Liver (tissue), 9 donors: ENCODE results near the gene SOD1. TPM values are rescaled to one million over a fixed set of nuclear protein-coding genes. Genes with fewer than 3 reads are reported as not detected.

Experiments
- DNase-seq: peaks from one replicate; pipeline ENCODE4 v3.0.0-alpha.2; 2017; ENCODE audit warnings: low spot score
- H3K27ac ChIP-seq, 2 donors: one replicate each; pipeline ENCODE4 v1.7.0; 2013; ENCODE audit warnings: inconsistent platforms in 2 of 2, low read length in 2 of 2, control low read depth in 1 of 2, low read depth in 1 of 2, mild to moderate bottlenecking in 1 of 2
- H3K27me3 ChIP-seq, 4 donors: one replicate each; pipeline versions ENCODE4 v1.6.1 to v1.7.0; 2013; ENCODE audit warnings: low read length in 3 of 4, inconsistent platforms in 1 of 4, mild to moderate bottlenecking in 1 of 4, moderate library complexity in 1 of 4; ENCODE audit not compliant: control insufficient read depth in 4 of 4, insufficient read depth in 4 of 4
- H3K36me3 ChIP-seq, 4 donors: one replicate each; pipeline versions ENCODE4 v1.6.1 to v1.7.0; 2013; ENCODE audit warnings: low read length in 3 of 4, mild to moderate bottlenecking in 3 of 4, low read depth in 1 of 4, moderate library complexity in 1 of 4; ENCODE audit not compliant: control insufficient read depth in 4 of 4, insufficient read depth in 3 of 4
- H3K4me1 ChIP-seq, 4 donors: one replicate each; pipeline versions ENCODE4 v1.6.1 to v1.7.0; 2013; ENCODE audit warnings: low read length in 3 of 4, mild to moderate bottlenecking in 3 of 4, moderate library complexity in 1 of 4; ENCODE audit not compliant: control insufficient read depth in 4 of 4, insufficient read depth in 4 of 4
- H3K4me3 ChIP-seq, 3 donors: one replicate each; pipeline versions ENCODE4 v1.6.1 to v1.7.0; 2013; ENCODE audit warnings: low read length in 3 of 3, control low read depth in 1 of 3, low read depth in 1 of 3, mild to moderate bottlenecking in 1 of 3
- H3K9ac ChIP-seq, 2 donors: one replicate each; pipeline ENCODE4 v1.7.0; 2013; ENCODE audit warnings: low read length in 2 of 2, mild to moderate bottlenecking in 2 of 2, moderate library complexity in 2 of 2, control low read depth in 1 of 2, low read depth in 1 of 2
- H3K9me3 ChIP-seq, 4 donors: one replicate each; pipeline versions ENCODE4 v1.6.1 to v1.7.0; 2013; ENCODE audit warnings: low read length in 3 of 4; ENCODE audit not compliant: control insufficient read depth in 4 of 4
- EGR1 ChIP-seq, 2 donors: IDR thresholded peaks; 2 replicates each; pipeline ENCODE4 v1.6.1; 2016 to 2018; ENCODE audit warnings: antibody characterized with exemption in 2 of 2, low read depth in 2 of 2
- FOXA1 ChIP-seq: IDR thresholded peaks from 2 replicates; pipeline ENCODE4 v1.6.1; 2016; ENCODE audit warnings: antibody characterized with exemption
- FOXA2 ChIP-seq: IDR thresholded peaks from 2 replicates; pipeline ENCODE4 v1.6.1; 2016; ENCODE audit warnings: antibody characterized with exemption
- GABPA ChIP-seq, 2 donors: IDR thresholded peaks in 1 of 2; conservative IDR thresholded peaks in 1 of 2; 2 replicates each; pipeline ENCODE4 v1.6.1; 2016; ENCODE audit warnings: antibody characterized with exemption in 2 of 2, mild to moderate bottlenecking in 1 of 2, moderate library complexity in 1 of 2
- HNF4A ChIP-seq, 2 donors: conservative IDR thresholded peaks; 2 replicates each; pipeline ENCODE4 v1.6.1; 2016; ENCODE audit warnings: antibody characterized with exemption in 2 of 2, mild to moderate bottlenecking in 2 of 2
- HNF4G ChIP-seq: IDR thresholded peaks from 2 replicates; pipeline ENCODE4 v1.6.1; 2016; ENCODE audit warnings: antibody characterized with exemption
- JUND ChIP-seq, 2 donors: IDR thresholded peaks; 2 replicates each; pipeline ENCODE4 v1.6.1; 2016; ENCODE audit warnings: antibody characterized with exemption in 2 of 2
- NR2F2 ChIP-seq: IDR thresholded peaks from 2 replicates; pipeline ENCODE4 v1.6.1; 2016; ENCODE audit warnings: antibody characterized with exemption
- RAD21 ChIP-seq, 2 donors: IDR thresholded peaks; 2 replicates each; pipeline ENCODE4 v1.6.1; 2016; ENCODE audit warnings: antibody characterized with exemption in 2 of 2, mild to moderate bottlenecking in 2 of 2
- RXRA ChIP-seq, 2 donors: IDR thresholded peaks; 2 replicates each; pipeline ENCODE4 v1.6.1; 2017 to 2018; ENCODE audit warnings: antibody characterized with exemption in 2 of 2, mild to moderate bottlenecking in 1 of 2
- SP1 ChIP-seq: IDR thresholded peaks from 2 replicates; pipeline ENCODE4 v1.6.1; 2018; ENCODE audit warnings: antibody characterized with exemption, mild to moderate bottlenecking
- TAF1 ChIP-seq: conservative IDR thresholded peaks from 2 replicates; pipeline ENCODE4 v1.6.1; 2016; ENCODE audit warnings: antibody characterized with exemption, mild to moderate bottlenecking
- YY1 ChIP-seq: IDR thresholded peaks from 2 replicates; pipeline ENCODE4 v1.6.1; 2016; ENCODE audit warnings: antibody characterized with exemption, mild to moderate bottlenecking
- polyA plus RNA-seq, 2 donors: library from polyadenylated mRNA; stranded (reverse) in 1 of 2; unstranded in 1 of 2; fragments of 200-250 nt in 1 of 2; fragments of >200 nt in 1 of 2; fragmentation: Nextera tagmentation in 1 of 2; extraction: Ambion mirVana in 1 of 2; gene quantifications; one replicate each; pipeline versions ENCODE4 v1.2.1 to v1.2.3, GENCODE V29; 2013 to 2015
- total RNA-seq, 2 donors: library from RNA; depleted of rRNA; stranded (reverse); fragments of >200 nt; gene quantifications; one replicate each; pipeline ENCODE4 v1.2.3, GENCODE V29; 2014
- TF ChIP-seq, protein P1 (sequence below): IDR thresholded peaks from 2 replicates; pipeline ENCODE4 v1.6.1; 2016; ENCODE audit warnings: antibody characterized with exemption
- TF ChIP-seq, protein P2 (sequence below): fragments of 150-350 bp; IDR thresholded peaks from 2 replicates; pipeline ENCODE4 v1.5.1; 2017; ENCODE audit warnings: improper control_type of control experiment, low read depth, low read length; ENCODE audit not compliant: missing input control
- TF ChIP-seq, protein P3 (sequence below): IDR thresholded peaks from 2 replicates; pipeline ENCODE4 v1.6.1; 2016; ENCODE audit warnings: antibody characterized with exemption
- TF ChIP-seq, protein P4 (sequence below): IDR thresholded peaks from 2 replicates; pipeline ENCODE4 v1.6.1; 2016; ENCODE audit warnings: antibody characterized with exemption, mild to moderate bottlenecking
- TF ChIP-seq, protein P5 (sequence below): IDR thresholded peaks from 2 replicates; pipeline ENCODE4 v1.6.1; 2016; ENCODE audit warnings: antibody characterized with exemption
- donor health status: healthy.
- donor health status: healthy.
- donor health status: healthy.
- donor health status: healthy.
- donor health status: healthy.

SOD1 gene
- total and polyA plus RNA-seq, 4 donors = 129 to 1,258 (median 658) TPM

DNA sequence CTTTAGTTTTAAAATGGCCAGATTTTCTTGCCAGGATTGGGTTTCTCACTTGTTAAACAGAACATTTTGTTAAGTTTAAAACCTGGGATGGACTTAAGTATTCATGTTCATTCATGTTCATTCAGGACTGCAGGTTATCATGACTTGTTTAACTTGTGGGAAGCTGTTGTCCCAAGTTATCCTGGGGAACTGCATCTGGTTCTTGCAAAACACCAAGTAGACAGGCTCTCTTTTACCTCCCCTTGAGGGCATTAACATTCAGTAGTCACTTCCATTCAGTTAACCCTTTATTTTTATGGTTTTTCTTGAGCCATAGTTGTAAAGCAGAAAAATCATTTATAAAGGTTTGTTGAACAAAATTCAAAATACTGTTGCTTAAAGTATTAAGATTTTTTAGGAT is 8.1 kb downstream of the SOD1 start:
- Histone ChIP-seq H3K9me3 (no peaks in the 10 kb centered on the region), H3K4me1 (peaks cover 0 to 24% (median 19%) of the 10 kb centered on the region in 4 donors), H3K4me3 (no peak overlapping the region), H3K9ac (no peak overlapping the region), H3K27me3 (no peaks in the 10 kb centered on the region), H3K36me3 (peaks cover 9 to 50% (median 40%) of the 10 kb centered on the region in 4 donors), H3K27ac (no peak overlapping the region)
- no peak for DNase-seq
- TF ChIP-seq, protein P1, sequence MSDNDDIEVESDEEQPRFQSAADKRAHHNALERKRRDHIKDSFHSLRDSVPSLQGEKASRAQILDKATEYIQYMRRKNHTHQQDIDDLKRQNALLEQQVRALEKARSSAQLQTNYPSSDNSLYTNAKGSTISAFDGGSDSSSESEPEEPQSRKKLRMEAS = no peak
- TF ChIP-seq EGR1 (IDR thresholded peaks at IDR 0.05; ENCODE audit: low read depth in 2 of 2) (no peak), HNF4A (conservative IDR thresholded peaks at IDR 0.05) (no peak), FOXA1 (no peak), SP1 (no peak), NR2F2 (no peak), YY1 (no peak), RAD21 (IDR thresholded peaks at IDR 0.05) (no peak), HNF4G (no peak), RXRA (IDR thresholded peaks at IDR 0.05) (no peak), JUND (IDR thresholded peaks at IDR 0.05) (no peak), TAF1 (no peak), FOXA2 (no peak), GABPA (IDR thresholded peaks at IDR 0.05 in 1 of 2, conservative IDR thresholded peaks at IDR 0.05 in 1 of 2) (no peak)
- TF ChIP-seq, protein P2, sequence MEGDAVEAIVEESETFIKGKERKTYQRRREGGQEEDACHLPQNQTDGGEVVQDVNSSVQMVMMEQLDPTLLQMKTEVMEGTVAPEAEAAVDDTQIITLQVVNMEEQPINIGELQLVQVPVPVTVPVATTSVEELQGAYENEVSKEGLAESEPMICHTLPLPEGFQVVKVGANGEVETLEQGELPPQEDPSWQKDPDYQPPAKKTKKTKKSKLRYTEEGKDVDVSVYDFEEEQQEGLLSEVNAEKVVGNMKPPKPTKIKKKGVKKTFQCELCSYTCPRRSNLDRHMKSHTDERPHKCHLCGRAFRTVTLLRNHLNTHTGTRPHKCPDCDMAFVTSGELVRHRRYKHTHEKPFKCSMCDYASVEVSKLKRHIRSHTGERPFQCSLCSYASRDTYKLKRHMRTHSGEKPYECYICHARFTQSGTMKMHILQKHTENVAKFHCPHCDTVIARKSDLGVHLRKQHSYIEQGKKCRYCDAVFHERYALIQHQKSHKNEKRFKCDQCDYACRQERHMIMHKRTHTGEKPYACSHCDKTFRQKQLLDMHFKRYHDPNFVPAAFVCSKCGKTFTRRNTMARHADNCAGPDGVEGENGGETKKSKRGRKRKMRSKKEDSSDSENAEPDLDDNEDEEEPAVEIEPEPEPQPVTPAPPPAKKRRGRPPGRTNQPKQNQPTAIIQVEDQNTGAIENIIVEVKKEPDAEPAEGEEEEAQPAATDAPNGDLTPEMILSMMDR = no peak
- TF ChIP-seq, protein P3, sequence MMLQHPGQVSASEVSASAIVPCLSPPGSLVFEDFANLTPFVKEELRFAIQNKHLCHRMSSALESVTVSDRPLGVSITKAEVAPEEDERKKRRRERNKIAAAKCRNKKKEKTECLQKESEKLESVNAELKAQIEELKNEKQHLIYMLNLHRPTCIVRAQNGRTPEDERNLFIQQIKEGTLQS = no peak
- TF ChIP-seq, protein P4, sequence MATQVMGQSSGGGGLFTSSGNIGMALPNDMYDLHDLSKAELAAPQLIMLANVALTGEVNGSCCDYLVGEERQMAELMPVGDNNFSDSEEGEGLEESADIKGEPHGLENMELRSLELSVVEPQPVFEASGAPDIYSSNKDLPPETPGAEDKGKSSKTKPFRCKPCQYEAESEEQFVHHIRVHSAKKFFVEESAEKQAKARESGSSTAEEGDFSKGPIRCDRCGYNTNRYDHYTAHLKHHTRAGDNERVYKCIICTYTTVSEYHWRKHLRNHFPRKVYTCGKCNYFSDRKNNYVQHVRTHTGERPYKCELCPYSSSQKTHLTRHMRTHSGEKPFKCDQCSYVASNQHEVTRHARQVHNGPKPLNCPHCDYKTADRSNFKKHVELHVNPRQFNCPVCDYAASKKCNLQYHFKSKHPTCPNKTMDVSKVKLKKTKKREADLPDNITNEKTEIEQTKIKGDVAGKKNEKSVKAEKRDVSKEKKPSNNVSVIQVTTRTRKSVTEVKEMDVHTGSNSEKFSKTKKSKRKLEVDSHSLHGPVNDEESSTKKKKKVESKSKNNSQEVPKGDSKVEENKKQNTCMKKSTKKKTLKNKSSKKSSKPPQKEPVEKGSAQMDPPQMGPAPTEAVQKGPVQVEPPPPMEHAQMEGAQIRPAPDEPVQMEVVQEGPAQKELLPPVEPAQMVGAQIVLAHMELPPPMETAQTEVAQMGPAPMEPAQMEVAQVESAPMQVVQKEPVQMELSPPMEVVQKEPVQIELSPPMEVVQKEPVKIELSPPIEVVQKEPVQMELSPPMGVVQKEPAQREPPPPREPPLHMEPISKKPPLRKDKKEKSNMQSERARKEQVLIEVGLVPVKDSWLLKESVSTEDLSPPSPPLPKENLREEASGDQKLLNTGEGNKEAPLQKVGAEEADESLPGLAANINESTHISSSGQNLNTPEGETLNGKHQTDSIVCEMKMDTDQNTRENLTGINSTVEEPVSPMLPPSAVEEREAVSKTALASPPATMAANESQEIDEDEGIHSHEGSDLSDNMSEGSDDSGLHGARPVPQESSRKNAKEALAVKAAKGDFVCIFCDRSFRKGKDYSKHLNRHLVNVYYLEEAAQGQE = no peak
- TF ChIP-seq, protein P5, sequence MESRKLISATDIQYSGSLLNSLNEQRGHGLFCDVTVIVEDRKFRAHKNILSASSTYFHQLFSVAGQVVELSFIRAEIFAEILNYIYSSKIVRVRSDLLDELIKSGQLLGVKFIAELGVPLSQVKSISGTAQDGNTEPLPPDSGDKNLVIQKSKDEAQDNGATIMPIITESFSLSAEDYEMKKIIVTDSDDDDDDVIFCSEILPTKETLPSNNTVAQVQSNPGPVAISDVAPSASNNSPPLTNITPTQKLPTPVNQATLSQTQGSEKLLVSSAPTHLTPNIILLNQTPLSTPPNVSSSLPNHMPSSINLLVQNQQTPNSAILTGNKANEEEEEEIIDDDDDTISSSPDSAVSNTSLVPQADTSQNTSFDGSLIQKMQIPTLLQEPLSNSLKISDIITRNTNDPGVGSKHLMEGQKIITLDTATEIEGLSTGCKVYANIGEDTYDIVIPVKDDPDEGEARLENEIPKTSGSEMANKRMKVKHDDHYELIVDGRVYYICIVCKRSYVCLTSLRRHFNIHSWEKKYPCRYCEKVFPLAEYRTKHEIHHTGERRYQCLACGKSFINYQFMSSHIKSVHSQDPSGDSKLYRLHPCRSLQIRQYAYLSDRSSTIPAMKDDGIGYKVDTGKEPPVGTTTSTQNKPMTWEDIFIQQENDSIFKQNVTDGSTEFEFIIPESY = no peak
